K562 (cell line): ENCODE measurements around the gene NAPB.

Experiments used
- CTCF ChIP-seq, 3 experiments: IDR thresholded peaks in 2 of 3; conservative IDR thresholded peaks in 1 of 3; 2 replicates each; pipeline ENCODE4 v1.5.1; 2011 to 2012; ENCODE audit warnings: low read length in 3 of 3, mild to moderate bottlenecking in 3 of 3, control low read depth in 2 of 3, improper control_type of control experiment in 1 of 3, inconsistent platforms in 1 of 3, low read depth in 1 of 3, mixed read lengths in 1 of 3, moderate library complexity in 1 of 3; ENCODE audit not compliant: insufficient read depth in 2 of 3
- FOXJ3 ChIP-seq: sonication (generic); formaldehyde crosslinking; IDR thresholded peaks from 2 replicates; pipeline ENCODE4 v1.4.0; 2020; ENCODE audit warnings: mild to moderate bottlenecking, missing genetic modification reagents
- GATA2 ChIP-seq: sonication (generic); formaldehyde crosslinking; IDR thresholded peaks from 2 replicates; pipeline ENCODE4 v1.4.0; 2020; ENCODE audit warnings: mild to moderate bottlenecking, missing genetic modification reagents
- HBP1 ChIP-seq: fragments of 450-650 bp; formaldehyde crosslinking; IDR thresholded peaks from 2 replicates; pipeline ENCODE4 v1.4.0; 2022; ENCODE audit warnings: missing genetic modification characterization
- KLF6 ChIP-seq: fragments of 250-450 bp; sonication (Bioruptor Pico); IDR thresholded peaks from 2 replicates; pipeline ENCODE4 v1.4.0; 2020; ENCODE audit warnings: mild to moderate bottlenecking, moderate library complexity, borderline replicate concordance
- NFYB ChIP-seq: IDR thresholded peaks from 2 replicates; pipeline ENCODE4 v1.6.1; 2011; ENCODE audit warnings: mild to moderate bottlenecking, moderate library complexity; ENCODE audit not compliant: insufficient read length; ENCODE audit errors: extremely low read depth
- PHF20 ChIP-seq: fragments of 450-650 bp; IDR thresholded peaks from 2 replicates; pipeline ENCODE4 v1.6.1; 2018; ENCODE audit not compliant: partially characterized antibody
- PML ChIP-seq: IDR thresholded peaks from 2 replicates; pipeline ENCODE4 v1.6.1; 2012; ENCODE audit warnings: low read length, inconsistent platforms
- RB1 ChIP-seq: fragments of 450-650 bp; IDR thresholded peaks from 2 replicates; pipeline ENCODE4 v1.6.1; 2017; ENCODE audit warnings: low read depth, mild to moderate bottlenecking
- TBP ChIP-seq: optimal IDR thresholded peaks from 2 replicates; pipeline ENCODE3; 2011; ENCODE audit warnings: low read depth, low read length, improper control_type of control experiment
- ZBTB33 ChIP-seq: sonication (generic); formaldehyde crosslinking; IDR thresholded peaks from 2 replicates; pipeline ENCODE4 v1.8.1; 2023; ENCODE audit warnings: mild to moderate bottlenecking, missing genetic modification reagents
- ZNF133 ChIP-seq: fragments of 250-450 bp; sonication (Bioruptor Pico); IDR thresholded peaks from 2 replicates; pipeline ENCODE4 v1.4.0; 2020; ENCODE audit warnings: mild to moderate bottlenecking
- ZNF407 ChIP-seq: fragments of 450-650 bp; IDR thresholded peaks from 2 replicates; pipeline ENCODE4 v1.6.1; 2016; ENCODE audit warnings: low read depth

GRCh38 chr20:23350196-23350903, 70.9 kb downstream of the NAPB start, which contains the start of gene NXT1:
- peak in 2 of 3 experiments; percentile 5; a peak in 2 of 6 replicates for TF ChIP-seq CTCF (IDR thresholded peaks at IDR 0.05 in 2 of 3, conservative IDR thresholded peaks at IDR 0.05 in 1 of 3; ENCODE audit: insufficient read depth in 2 of 3, low read depth in 1 of 3, low read length in 3 of 3)
- peak; percentile 45; the same call in 1 of the 2 replicates for TF ChIP-seq ZNF407
- TF ChIP-seq NFYB = peak; percentile 65
- peak; percentile 37; the same call in 1 of the 2 replicates for TF ChIP-seq PML
- TF ChIP-seq ZNF133 (CRISPR knock-in tag) = no peak
- no peak for TF ChIP-seq HBP1 (CRISPR knock-in tag)
- TF ChIP-seq ZBTB33 (CRISPR knock-in tag) = no peak
- peak; percentile 71 for TF ChIP-seq TBP
- TF ChIP-seq KLF6 (CRISPR knock-in tag) = no peak
- TF ChIP-seq GATA2 (CRISPR knock-in tag) = no peak
- TF ChIP-seq RB1 = peak; percentile 77; the same call in 1 of the 2 replicates
- TF ChIP-seq FOXJ3 (CRISPR knock-in tag) = no peak
- TF ChIP-seq PHF20 = no peak
